Hepatocyte (in vitro differentiated cells): Measurements from ENCODE around the gene ATXN2. TPM values are rescaled to one million over a fixed set of nuclear protein-coding genes. Genes with fewer than 3 reads are reported as not detected.

Source experiments
- DNase-seq: peaks from one replicate; pipeline ENCODE4 v3.0.0-alpha.2; 2016; ENCODE audit warnings: low spot score
- H2AFZ ChIP-seq: fragments of 200-600 bp; sonication (generic); 2 replicates; pipeline ENCODE4 v1.6.0; 2016; ENCODE audit warnings: antibody characterized with exemption, mild to moderate bottlenecking
- H3K27ac ChIP-seq: fragments of 200-600 bp; sonication (generic); 2 replicates; pipeline ENCODE4 v1.5.1; 2016; ENCODE audit warnings: mild to moderate bottlenecking
- H3K27me3 ChIP-seq: fragments of 200-600 bp; sonication (generic); 2 replicates; pipeline ENCODE4 v1.6.1; 2016
- H3K36me3 ChIP-seq: fragments of 200-600 bp; sonication (generic); replicated peaks from 2 replicates; pipeline ENCODE4 v1.5.1; 2016; ENCODE audit warnings: low read depth; ENCODE audit not compliant: insufficient read depth
- H3K4me1 ChIP-seq: fragments of 200-600 bp; sonication (generic); 2 replicates; pipeline ENCODE4 v1.5.1; 2016; ENCODE audit warnings: mild to moderate bottlenecking, moderate library complexity; ENCODE audit not compliant: insufficient read depth
- H3K4me2 ChIP-seq: fragments of 200-600 bp; sonication (generic); 2 replicates; pipeline ENCODE4 v1.6.0; 2016
- H3K4me3 ChIP-seq: fragments of 200-600 bp; sonication (generic); 2 replicates; pipeline ENCODE4 v1.5.1; 2016; ENCODE audit warnings: mild to moderate bottlenecking
- H3K79me2 ChIP-seq: fragments of 200-600 bp; sonication (generic); 2 replicates; pipeline ENCODE4 v1.6.0; 2017; ENCODE audit warnings: mild to moderate bottlenecking
- H3K9me2 ChIP-seq: fragments of 200-600 bp; sonication (generic); replicated peaks from 2 replicates; pipeline ENCODE4 v1.6.0; 2017; ENCODE audit warnings: mild to moderate bottlenecking; ENCODE audit not compliant: insufficient read depth
- H3K9me3 ChIP-seq: fragments of 200-600 bp; sonication (generic); 2 replicates; pipeline ENCODE4 v1.5.1; 2016; ENCODE audit warnings: low read depth, mild to moderate bottlenecking
- H4K20me1 ChIP-seq: fragments of 200-600 bp; sonication (generic); 2 replicates; pipeline ENCODE4 v1.6.0; 2016; ENCODE audit warnings: mild to moderate bottlenecking; ENCODE audit not compliant: insufficient read depth, poor library complexity, severe bottlenecking
- CTCF ChIP-seq: fragments of 200-600 bp; sonication (generic); IDR thresholded peaks from 2 replicates; pipeline ENCODE4 v1.5.1; 2016; ENCODE audit warnings: antibody characterized with exemption, mild to moderate bottlenecking; ENCODE audit not compliant: poor library complexity
- EZH2 ChIP-seq: fragments of 200-600 bp; sonication (generic); IDR thresholded peaks from 2 replicates; pipeline ENCODE4 v1.6.1; 2016; ENCODE audit warnings: antibody characterized with exemption, mild to moderate bottlenecking, borderline replicate concordance
- EZH2phosphoT487 ChIP-seq: fragments of 200-600 bp; sonication (generic); IDR thresholded peaks from one replicate; pipeline ENCODE4 v1.6.1; 2018; ENCODE audit warnings: antibody characterized with exemption, mild to moderate bottlenecking, low read depth, moderate library complexity; ENCODE audit not compliant: unreplicated experiment, severe bottlenecking
- WGBS: methylation state at CpG from one replicate; pipeline ENCODE4 v1.1.6; 2016; ENCODE audit warnings: low lambda C conversion rate; ENCODE audit errors: missing lambda C conversion rate; 5-methylcytosine and 5-hydroxymethylcytosine counted together
- polyA plus RNA-seq: library from polyadenylated mRNA; unstranded; fragments of >200 nt; fragmentation: Nextera tagmentation; extraction: Ambion mirVana; gene quantifications from 2 replicates; pipeline ENCODE4 v1.2.1, GENCODE V29; 2016
- total RNA-seq: library from RNA; depleted of rRNA; stranded (reverse); fragments of >200 nt; gene quantifications from 2 replicates; pipeline ENCODE4 v1.2.3, GENCODE V29; 2014

ATXN2 gene
- 30.4 and 36.9 TPM in 2 replicates for total RNA-seq
- 47.9 and 57.8 TPM in 2 replicates for polyA plus RNA-seq

GRCh38 chr12:111598637-111599452 is at the start of gene ATXN2:
Gene ATXN2, minus strand, starts transcription at chr12:111599315. Its CDS starts 281 bp downstream, at chr12:111599034.
- peaks cover 40% of the 10 kb centered on the region for H4K20me1 ChIP-seq
- peak within 1 kb of the TSS; percentile 86 for H3K4me2 ChIP-seq
- H3K27me3 ChIP-seq = no peaks in the 10 kb centered on the region
- peaks cover 66% of the 10 kb centered on the region for H3K79me2 ChIP-seq
- no peaks in the 10 kb centered on the region for H3K9me3 ChIP-seq
- peak; percentile 83 for DNase-seq
- WGBS = 2% methylated on average over 25 of the region's 119 CpGs
- no peaks in the 10 kb centered on the region for H3K9me2 ChIP-seq
- H2AFZ ChIP-seq = peak within 1 kb of the TSS; percentile 57
- H3K4me3 ChIP-seq = peak within 1 kb of the TSS; percentile 94
- no peak for TF ChIP-seq EZH2phosphoT487
- H3K36me3 ChIP-seq = no peaks in the 10 kb centered on the region
- H3K4me1 ChIP-seq = peaks cover 33% of the 10 kb centered on the region
- peak within 1 kb of the TSS; percentile 96 for H3K27ac ChIP-seq

- H2AFZ ChIP-seq = no peak overlapping the region
- H3K27me3 ChIP-seq = no peaks in the 10 kb centered on the region
- no peak overlapping the region for H3K4me2 ChIP-seq
- H3K4me1 ChIP-seq = peaks cover 22% of the 10 kb centered on the region
- no peaks in the 10 kb centered on the region for H3K9me2 ChIP-seq
- no peaks in the 10 kb centered on the region for H4K20me1 ChIP-seq
- 88% methylated on average over 5 of the region's 5 CpGs for WGBS
- H3K79me2 ChIP-seq = peaks cover 3% of the 10 kb centered on the region
- DNase-seq = no peak
- peaks cover 3% of the 10 kb centered on the region for H3K36me3 ChIP-seq
- no peak overlapping the region for H3K4me3 ChIP-seq
- no peaks in the 10 kb centered on the region for H3K9me3 ChIP-seq
- TF ChIP-seq CTCF = no peak
- TF ChIP-seq EZH2phosphoT487 = no peak
- TF ChIP-seq EZH2 = no peak
- H3K27ac ChIP-seq = peak overlapping the region; percentile 45
These were observed 46.3 kb upstream of the ATXN2 start for GRCh38 chr12:111645433-111645832.

- Histone ChIP-seq H3K9me2 (no peaks in the 10 kb centered on the region), H3K36me3 (no peaks in the 10 kb centered on the region), H4K20me1 (no peaks in the 10 kb centered on the region), H2AFZ (peak overlapping the region; percentile 9), H3K4me1 (peaks cover 22% of the 10 kb centered on the region), H3K9me3 (no peaks in the 10 kb centered on the region), H3K79me2 (peaks cover 3% of the 10 kb centered on the region), H3K4me3 (no peak overlapping the region), H3K27me3 (no peaks in the 10 kb centered on the region), H3K4me2 (peak overlapping the region; percentile 40), H3K27ac (peak overlapping the region; percentile 80)
- DNase-seq = peak; percentile 55
- TF ChIP-seq EZH2phosphoT487 (no peak), CTCF (no peak)
- WGBS = 59% methylated on average over 3 of the region's 3 CpGs
These were observed 44.3 kb upstream of the ATXN2 start for GRCh38 chr12:111643427-111643826.

- no peaks in the 10 kb centered on the region for H3K9me3 ChIP-seq
- DNase-seq = no peak
- no peak overlapping the region for H3K4me3 ChIP-seq
- peaks cover 22% of the 10 kb centered on the region for H3K4me1 ChIP-seq
- no peaks in the 10 kb centered on the region for H3K27me3 ChIP-seq
- peak overlapping the region; percentile 40 for H3K4me2 ChIP-seq
- H3K27ac ChIP-seq = peak overlapping the region; percentile 80
- H3K36me3 ChIP-seq = no peaks in the 10 kb centered on the region
- H3K79me2 ChIP-seq = peaks cover 3% of the 10 kb centered on the region
- peak overlapping the region; percentile 9 for H2AFZ ChIP-seq
- peak; percentile 40 for TF ChIP-seq CTCF
- TF ChIP-seq EZH2 = no peak
- no peaks in the 10 kb centered on the region for H4K20me1 ChIP-seq
- WGBS = 60% methylated on average over 4 of the region's 4 CpGs
- H3K9me2 ChIP-seq = no peaks in the 10 kb centered on the region
These were observed 43.7 kb upstream of the ATXN2 start for GRCh38 chr12:111642681-111643426.
